H9 (cell line): ENCODE data around the gene FEZ2. TPM values are rescaled to one million over a fixed set of nuclear protein-coding genes. Genes with fewer than 3 reads are reported as not detected.

Source experiments
- DNase-seq: peaks from one replicate; pipeline ENCODE4 v3.0.0-alpha.2; 2017
- H2AFZ ChIP-seq: one replicate; pipeline ENCODE4 v1.6.1; 2013; ENCODE audit warnings: mild to moderate bottlenecking, low read length, control low read depth, moderate library complexity
- H2AK5ac ChIP-seq: 2 replicates; pipeline ENCODE4 v1.6.1; 2013; ENCODE audit warnings: low read length, control low read depth, mixed read lengths; ENCODE audit not compliant: insufficient read length
- H2BK120ac ChIP-seq: one replicate; pipeline ENCODE4 v1.6.1; 2013; ENCODE audit warnings: low read depth, mild to moderate bottlenecking, low read length, control low read depth, inconsistent platforms; ENCODE audit not compliant: poor library complexity, severe bottlenecking
- H2BK12ac ChIP-seq: 2 replicates; pipeline ENCODE4 v1.6.1; 2013; ENCODE audit warnings: low read length, control low read depth, mixed read lengths, low read depth; ENCODE audit not compliant: insufficient read length
- H2BK15ac ChIP-seq: 2 replicates; pipeline ENCODE4 v1.6.1; 2013; ENCODE audit warnings: low read depth, low read length, control low read depth
- H2BK20ac ChIP-seq: one replicate; pipeline ENCODE4 v1.6.1; 2013; ENCODE audit warnings: low read depth, mild to moderate bottlenecking, low read length, control low read depth, inconsistent platforms; ENCODE audit not compliant: poor library complexity, severe bottlenecking
- H2BK5ac ChIP-seq: 2 replicates; pipeline ENCODE4 v1.6.1; 2013; ENCODE audit warnings: low read length, control low read depth, mixed read lengths; ENCODE audit not compliant: insufficient read length
- H3K14ac ChIP-seq: 2 replicates; pipeline ENCODE4 v1.6.1; 2013; ENCODE audit warnings: low read length, control low read depth; ENCODE audit not compliant: insufficient read depth
- H3K18ac ChIP-seq: 2 replicates; pipeline ENCODE4 v1.6.1; 2013; ENCODE audit warnings: low read depth, mild to moderate bottlenecking, mixed read lengths, low read length, control low read depth; ENCODE audit not compliant: insufficient read length
- H3K23ac ChIP-seq: 2 replicates; pipeline ENCODE4 v1.6.1; 2013; ENCODE audit warnings: low read length, control low read depth, mixed read lengths, low read depth; ENCODE audit not compliant: insufficient read length
- H3K23me2 ChIP-seq: 2 replicates; pipeline ENCODE4 v1.6.1; 2013; ENCODE audit warnings: low read depth, mild to moderate bottlenecking, mixed read lengths, low read length, control low read depth; ENCODE audit not compliant: insufficient read length, poor library complexity, severe bottlenecking
- H3K27ac ChIP-seq: 2 replicates; pipeline ENCODE4 v1.5.1; 2013; ENCODE audit warnings: low read length, control low read depth, mixed read lengths, low read depth; ENCODE audit not compliant: insufficient read length
- H3K27me3 ChIP-seq: 2 replicates; pipeline ENCODE4 v1.6.1; 2013; ENCODE audit warnings: low read length, control low read depth, inconsistent platforms; ENCODE audit not compliant: insufficient read depth
- H3K4ac ChIP-seq: 2 replicates; pipeline ENCODE4 v1.6.1; 2013; ENCODE audit warnings: low read depth, mild to moderate bottlenecking, control low read depth, inconsistent platforms, low read length, moderate library complexity
- H3K4me1 ChIP-seq: 2 replicates; pipeline ENCODE4 v1.6.1; 2013; ENCODE audit warnings: low read length, control low read depth, inconsistent platforms; ENCODE audit not compliant: insufficient read depth
- H3K4me2 ChIP-seq: 2 replicates; pipeline ENCODE4 v1.6.1; 2013; ENCODE audit warnings: low read length, control low read depth, mixed read lengths; ENCODE audit not compliant: insufficient read length, insufficient read depth
- H3K56ac ChIP-seq: 2 replicates; pipeline ENCODE4 v1.6.1; 2013; ENCODE audit warnings: low read depth, mild to moderate bottlenecking, mixed read lengths, low read length, control low read depth; ENCODE audit not compliant: insufficient read length
- H3K79me1 ChIP-seq: 2 replicates; pipeline ENCODE4 v1.6.1; 2013; ENCODE audit warnings: low read depth, mild to moderate bottlenecking, moderate library complexity, low read length, control low read depth, inconsistent platforms; ENCODE audit not compliant: insufficient read depth, poor library complexity, severe bottlenecking
- H3K79me2 ChIP-seq: 2 replicates; pipeline ENCODE4 v1.6.1; 2013; ENCODE audit warnings: low read length, control low read depth, inconsistent platforms; ENCODE audit not compliant: insufficient read depth
- H3K9ac ChIP-seq: 2 replicates; pipeline ENCODE4 v1.6.1; 2013; ENCODE audit warnings: low read length, control low read depth, mixed read lengths; ENCODE audit not compliant: insufficient read length; ENCODE audit errors: extremely low read depth
- H3K9me3 ChIP-seq: one replicate; pipeline ENCODE4 v1.6.1; 2013; ENCODE audit warnings: low read depth, low read length, inconsistent platforms; ENCODE audit not compliant: control insufficient read depth
- H3T11ph ChIP-seq: one replicate; pipeline ENCODE4 v1.6.1; 2013; ENCODE audit warnings: mild to moderate bottlenecking, low read length, control low read depth, inconsistent platforms
- H4K20me1 ChIP-seq: one replicate; pipeline ENCODE4 v1.6.1; 2013; ENCODE audit not compliant: control insufficient read depth, insufficient read length, insufficient read depth
- H4K5ac ChIP-seq: 2 replicates; pipeline ENCODE4 v1.6.1; 2013; ENCODE audit warnings: low read depth, mild to moderate bottlenecking, mixed read lengths, low read length, control low read depth; ENCODE audit not compliant: insufficient read length
- H4K8ac ChIP-seq: replicated peaks from 2 replicates; pipeline ENCODE4 v1.6.1; 2013; ENCODE audit warnings: low read length, control low read depth, mixed read lengths, low read depth; ENCODE audit not compliant: insufficient read length
- H4K91ac ChIP-seq: 2 replicates; pipeline ENCODE4 v1.6.1; 2013; ENCODE audit warnings: low read depth, mild to moderate bottlenecking, moderate library complexity, mixed read lengths, low read length, control low read depth; ENCODE audit not compliant: insufficient read length
- H3K27ac Mint-ChIP-seq, 3 experiments: 2 replicates in 2 of 3; 3 replicates in 1 of 3; pipeline ENCODE4 v1.8.0; 2020 to 2021; ENCODE audit warnings: mixed read lengths in 3 of 3, mild to moderate bottlenecking in 1 of 3, moderate library complexity in 1 of 3
- H3K27me3 Mint-ChIP-seq: 2 replicates; pipeline ENCODE4 v1.8.0; 2021; ENCODE audit warnings: low read depth, mild to moderate bottlenecking, moderate library complexity, mixed read lengths
- H3K36me3 Mint-ChIP-seq, 3 experiments: 2 replicates in 2 of 3; 3 replicates in 1 of 3; pipeline ENCODE4 v1.8.0; 2020 to 2021; ENCODE audit warnings: low read depth in 3 of 3, mixed read lengths in 3 of 3; ENCODE audit not compliant: insufficient read depth in 1 of 3
- H3K4me1 Mint-ChIP-seq, 2 experiments: 2 replicates each; pipeline ENCODE4 v1.8.0; 2020; ENCODE audit warnings: mixed read lengths in 2 of 2
- H3K4me3 Mint-ChIP-seq, 2 experiments: 2 replicates in 1 of 2; 3 replicates in 1 of 2; pipeline ENCODE4 v1.8.0; 2020 to 2021; ENCODE audit warnings: mild to moderate bottlenecking in 2 of 2, mixed read lengths in 2 of 2, moderate library complexity in 1 of 2
- H3K9me3 Mint-ChIP-seq, 2 experiments: 2 replicates in 1 of 2; 3 replicates in 1 of 2; pipeline ENCODE4 v1.8.0; 2020; ENCODE audit warnings: mild to moderate bottlenecking in 2 of 2, mixed read lengths in 2 of 2, moderate library complexity in 1 of 2
- CTCF ChIP-seq: fragments of 200-600 bp; sonication (generic); conservative IDR thresholded peaks from 3 replicates; pipeline ENCODE4 v1.8.0; 2021; ENCODE audit warnings: antibody characterized with exemption, mild to moderate bottlenecking
- WGBS: extraction: QIAGEN DNeasy Blood & Tissue Kit; methylation state at CpG from one replicate; pipeline ENCODE4 v1.1.7; 2013; ENCODE audit warnings: missing lambda C conversion rate, low lambda C conversion rate, mixed read lengths; ENCODE audit not compliant: insufficient read length; ENCODE audit errors: extremely low coverage; 5-methylcytosine and 5-hydroxymethylcytosine counted together
- total RNA-seq: library from RNA; stranded (reverse); gene quantifications from 2 replicates; pipeline ENCODE4 v1.2.1, GENCODE V29; 2021

Gene FEZ2
- total RNA-seq, 1 experiment from 2014 or later, result 27.7 TPM

GRCh38 chr2:36634981-36635597 is 37.1 kb upstream of the FEZ2 start:
- no peak overlapping the region for H3K56ac ChIP-seq
- Mint-ChIP-seq H3K4me1 (peaks cover 3 to 4% of the 10 kb centered on the region in 2 experiments), H3K27me3 (peaks cover 1% of the 10 kb centered on the region), H3K9me3 (peaks cover 18 to 19% of the 10 kb centered on the region in 2 experiments; a peak in 4 of 5 replicates), H3K36me3 (peaks cover 5 to 11% (median 8%) of the 10 kb centered on the region in 3 experiments; a peak in 6 of 7 replicates), H3K4me3 (no peak overlapping the region), H3K27ac (no peak overlapping the region)
- no peak overlapping the region for H3K23ac ChIP-seq
- no peak overlapping the region for H2BK5ac ChIP-seq
- no peak overlapping the region for H4K91ac ChIP-seq
- H4K8ac ChIP-seq, result no peak overlapping the region
- H3K27ac ChIP-seq, result no peak overlapping the region
- H3K14ac ChIP-seq, result no peak overlapping the region
- no peak overlapping the region for H3K18ac ChIP-seq
- no peak overlapping the region for H2AK5ac ChIP-seq
- H3K4me1 ChIP-seq, result no peaks in the 10 kb centered on the region
- no peak overlapping the region for H2BK15ac ChIP-seq
- H3K79me1 ChIP-seq, result no peaks in the 10 kb centered on the region
- H3K4me2 ChIP-seq, result no peak overlapping the region
- H2BK12ac ChIP-seq, result no peak overlapping the region
- no peaks in the 10 kb centered on the region for H3K79me2 ChIP-seq
- no peak overlapping the region for H4K5ac ChIP-seq
- H2BK120ac ChIP-seq, result no peak overlapping the region
- no peak overlapping the region for H3K9ac ChIP-seq
- no CpG with 5 or more reads among the region's 3 CpGs for WGBS
- H4K20me1 ChIP-seq, result no peaks in the 10 kb centered on the region
- no peaks in the 10 kb centered on the region for H3K23me2 ChIP-seq
- H3K9me3 ChIP-seq, result no peaks in the 10 kb centered on the region
- TF ChIP-seq CTCF, result no peak
- H3T11ph ChIP-seq, result no peak overlapping the region
- no peak for DNase-seq
- H2AFZ ChIP-seq, result no peak overlapping the region
- H3K4ac ChIP-seq, result no peak overlapping the region
- no peaks in the 10 kb centered on the region for H3K27me3 ChIP-seq
- no peak overlapping the region for H2BK20ac ChIP-seq
